GM12864 (cell line): Measurements from ENCODE around the gene HRC.

Experiments
- DNase-seq: peaks from one replicate; pipeline ENCODE4 v3.0.0-alpha.2; 2011; ENCODE audit warnings: low read depth
- H3K4me3 ChIP-seq: 2 replicates; pipeline ENCODE4 v1.5.1; 2011; ENCODE audit warnings: mild to moderate bottlenecking, low read depth, low read length, control low read depth
- CTCF ChIP-seq: IDR thresholded peaks from 2 replicates; pipeline ENCODE4 v1.5.1; 2011; ENCODE audit warnings: low read depth, mild to moderate bottlenecking, moderate library complexity, low read length, control low read depth, inconsistent platforms; ENCODE audit errors: missing control alignments

Gene HRC

GRCh38 chr19:49118565-49119410 lies 36.4 kb downstream of the HRC start, which contains the start of gene C19orf73:
C19orf73 (minus strand) TSS chr19:49119143; CDS start chr19:49119022, 121 bp downstream.
- TF ChIP-seq CTCF = peak; percentile 17
- peak within 1 kb of the TSS; percentile 67 for H3K4me3 ChIP-seq
- DNase-seq = peak; percentile 76

- H3K4me3 ChIP-seq = peak overlapping the region; percentile 67
- no peak for DNase-seq
- TF ChIP-seq CTCF = no peak
Observed at GRCh38 chr19:49117677-49118564, 37.3 kb downstream of the HRC start.

GRCh38 chr19:49116544-49116943 lies 38.7 kb downstream of the HRC start:
- TF ChIP-seq CTCF = no peak
- DNase-seq = no peak
- H3K4me3 ChIP-seq = no peak overlapping the region

GRCh38 chr19:49114630-49115363 lies 40.4 kb downstream of the HRC start:
- H3K4me3 ChIP-seq = peak overlapping the region; percentile 71
- no peak for DNase-seq
- TF ChIP-seq CTCF = no peak

GRCh38 chr19:49113762-49114629 lies 41.2 kb downstream of the HRC start, which contains the start of gene LIN7B:
LIN7B (plus strand) TSS chr19:49114370; CDS start chr19:49114405, 35 bp downstream.
- no peak for DNase-seq
- peak within 1 kb of the TSS; percentile 71 for H3K4me3 ChIP-seq
- peak; percentile 65 for TF ChIP-seq CTCF
